Measurements from ENCODE around the gene KRT6A.

Gene KRT6A

GRCh38 chr12:52444647-52445595 is 48.1 kb downstream of the KRT6A start:
- no peaks in the 10 kb centered on the region for H3K36me3 ChIP-seq (ENCODE audit: insufficient read depth, low read length)
- H3K9me3 ChIP-seq (ENCODE audit: control insufficient read depth, insufficient read depth, low read length): no peaks in the 10 kb centered on the region
- H3K9ac ChIP-seq (ENCODE audit: low read depth, low read length): no peak overlapping the region
- peaks cover 7% of the 10 kb centered on the region; the same call in 1 of the 2 replicates for H3K4me1 ChIP-seq (ENCODE audit: insufficient read depth, low read length)

GRCh38 chr12:52443966-52444365 is 49.1 kb downstream of the KRT6A start:
- Histone ChIP-seq H3K9ac (ENCODE audit: low read depth, low read length) (no peak overlapping the region), H3K4me1 (ENCODE audit: insufficient read depth, low read length) (peaks cover 7% of the 10 kb centered on the region; the same call in 1 of the 2 replicates), H3K36me3 (ENCODE audit: insufficient read depth, low read length) (no peaks in the 10 kb centered on the region), H3K9me3 (ENCODE audit: control insufficient read depth, insufficient read depth, low read length) (no peaks in the 10 kb centered on the region)

GRCh38 chr12:52442600-52443061 is 50.4 kb downstream of the KRT6A start:
- no peaks in the 10 kb centered on the region for H3K9me3 ChIP-seq (ENCODE audit: control insufficient read depth, insufficient read depth, low read length)
- peaks cover 7% of the 10 kb centered on the region; the same call in 1 of the 2 replicates for H3K4me1 ChIP-seq (ENCODE audit: insufficient read depth, low read length)
- no peaks in the 10 kb centered on the region for H3K36me3 ChIP-seq (ENCODE audit: insufficient read depth, low read length)
- H3K9ac ChIP-seq (ENCODE audit: low read depth, low read length): no peak overlapping the region

- Histone ChIP-seq H3K4me1 (ENCODE audit: insufficient read depth, low read length) (peaks cover 7% of the 10 kb centered on the region; the same call in 1 of the 2 replicates), H3K9me3 (ENCODE audit: control insufficient read depth, insufficient read depth, low read length) (no peaks in the 10 kb centered on the region), H3K9ac (ENCODE audit: low read depth, low read length) (no peak overlapping the region), H3K36me3 (ENCODE audit: insufficient read depth, low read length) (no peaks in the 10 kb centered on the region)
Observed at GRCh38 chr12:52441320-52441911, 51.6 kb downstream of the KRT6A start.

- peaks cover 7% of the 10 kb centered on the region; the same call in 1 of the 2 replicates for H3K4me1 ChIP-seq (ENCODE audit: insufficient read depth, low read length)
- no peaks in the 10 kb centered on the region for H3K36me3 ChIP-seq (ENCODE audit: insufficient read depth, low read length)
- H3K9ac ChIP-seq (ENCODE audit: low read depth, low read length): no peak overlapping the region
- H3K9me3 ChIP-seq (ENCODE audit: control insufficient read depth, insufficient read depth, low read length): no peaks in the 10 kb centered on the region
Observed at GRCh38 chr12:52440821-52441319, 52.2 kb downstream of the KRT6A start.

GRCh38 chr12:52439845-52440244 is 53.2 kb downstream of the KRT6A start:
- Histone ChIP-seq H3K9ac (ENCODE audit: low read depth, low read length) (no peak overlapping the region), H3K36me3 (ENCODE audit: insufficient read depth, low read length) (no peaks in the 10 kb centered on the region), H3K4me1 (ENCODE audit: insufficient read depth, low read length) (peaks cover 7% of the 10 kb centered on the region; the same call in 1 of the 2 replicates), H3K9me3 (ENCODE audit: control insufficient read depth, insufficient read depth, low read length) (no peaks in the 10 kb centered on the region)

- Histone ChIP-seq H3K9ac (ENCODE audit: low read depth, low read length) (no peak overlapping the region), H3K9me3 (ENCODE audit: control insufficient read depth, insufficient read depth, low read length) (no peaks in the 10 kb centered on the region), H3K4me1 (ENCODE audit: insufficient read depth, low read length) (peaks cover 7% of the 10 kb centered on the region; the same call in 1 of the 2 replicates), H3K36me3 (ENCODE audit: insufficient read depth, low read length) (no peaks in the 10 kb centered on the region)
Observed at GRCh38 chr12:52439420-52439819, 53.6 kb downstream of the KRT6A start.

- Histone ChIP-seq H3K4me1 (ENCODE audit: insufficient read depth, low read length) (peaks cover 7% of the 10 kb centered on the region; the same call in 1 of the 2 replicates), H3K9ac (ENCODE audit: low read depth, low read length) (no peak overlapping the region)
Observed at GRCh38 chr12:52438305-52439301, 54.5 kb downstream of the KRT6A start.

GRCh38 chr12:52437508-52437907 is 55.5 kb downstream of the KRT6A start:
- H3K9ac ChIP-seq (ENCODE audit: low read depth, low read length): no peak overlapping the region
- no peaks in the 10 kb centered on the region for H3K9me3 ChIP-seq (ENCODE audit: control insufficient read depth, insufficient read depth, low read length)
- peaks cover 7% of the 10 kb centered on the region; the same call in 1 of the 2 replicates for H3K4me1 ChIP-seq (ENCODE audit: insufficient read depth, low read length)
- no peaks in the 10 kb centered on the region for H3K36me3 ChIP-seq (ENCODE audit: insufficient read depth, low read length)

More at GRCh38 chr12:52438305-52439301, 54.5 kb downstream of the KRT6A start:
- no peaks in the 10 kb centered on the region for H3K36me3 ChIP-seq (ENCODE audit: insufficient read depth, low read length)
- H3K9me3 ChIP-seq (ENCODE audit: control insufficient read depth, insufficient read depth, low read length): no peaks in the 10 kb centered on the region
